Measurements from ENCODE around the gene GNL3. TPM values are rescaled to one million over a fixed set of nuclear protein-coding genes. Genes with fewer than 3 reads are reported as not detected.

Gene GNL3
- total and polyA plus RNA-seq, 4 donors = 63.7 to 75.6 (median 69.8) TPM

DNA sequence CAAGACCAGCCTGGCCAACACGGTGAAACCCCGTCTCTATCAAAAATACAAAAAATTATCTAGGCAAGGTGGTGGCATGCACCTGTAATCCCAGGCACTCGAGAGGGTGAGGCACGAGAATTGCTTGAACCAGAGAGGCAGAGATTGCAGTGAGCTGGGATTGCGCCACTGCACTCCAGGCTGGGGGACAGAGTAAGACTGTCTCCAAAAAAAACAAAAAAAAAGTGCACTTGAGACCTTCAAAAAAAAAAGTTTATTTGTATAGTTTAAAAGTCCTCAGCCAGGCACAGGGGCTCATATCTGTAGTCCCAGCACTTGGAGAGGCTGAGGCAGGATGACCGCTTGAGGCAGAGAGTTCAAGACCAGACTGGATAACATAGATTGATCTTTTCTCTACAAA lies 2.2 kb upstream of the GNL3 start:
- no peak overlapping the region for H3K4me3 ChIP-seq (ENCODE audit: low read depth, low read length)
- H3K4me1 ChIP-seq (ENCODE audit: control insufficient read depth, insufficient read depth, low read length) = peaks cover 9% of the 10 kb centered on the region
- WGBS (ENCODE audit: insufficient coverage) = 90% methylated on average over 2 of the region's 6 CpGs

DNA sequence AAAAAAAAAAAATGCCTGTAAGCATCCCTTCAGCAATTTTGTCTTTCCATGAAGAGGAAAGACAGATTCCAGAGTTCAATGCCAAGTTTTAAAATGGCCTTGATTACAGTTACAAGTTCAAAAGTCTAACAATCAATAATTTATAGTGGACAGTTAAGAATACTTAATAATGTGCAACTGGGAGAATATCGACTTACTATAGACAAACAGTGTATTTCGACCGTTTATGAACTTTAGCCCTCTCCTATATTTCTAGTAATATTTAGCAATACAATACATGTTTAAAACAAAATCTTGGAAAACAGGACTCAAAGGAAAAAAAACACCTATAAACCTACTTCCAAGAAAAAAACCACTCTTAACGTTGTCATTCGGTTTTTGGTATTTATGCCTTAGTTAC lies 1.6 kb upstream of the GNL3 start:
- Histone ChIP-seq H3K36me3 (ENCODE audit: control insufficient read depth, insufficient read depth, low read length) (peaks cover 16% of the 10 kb centered on the region), H3K4me1 (ENCODE audit: control insufficient read depth, insufficient read depth, low read length) (peaks cover 9% of the 10 kb centered on the region), H3K27ac (ENCODE audit: low read depth, low read length) (no peak overlapping the region), H3K27me3 (ENCODE audit: control insufficient read depth, insufficient read depth, low read length) (no peaks in the 10 kb centered on the region), H3K4me3 (ENCODE audit: low read depth, low read length) (no peak overlapping the region), H3K9me3 (ENCODE audit: control insufficient read depth, insufficient read depth, low read length) (no peaks in the 10 kb centered on the region)
- no CpG with 5 or more reads among the region's 5 CpGs for WGBS (ENCODE audit: insufficient coverage)
- DNase-seq (ENCODE audit: low read depth in 4 of 6, low spot score in 6 of 6) = no peak

More for the DNA sequence above, 2.2 kb upstream of the GNL3 start:
- Histone ChIP-seq H3K9me3 (ENCODE audit: control insufficient read depth, insufficient read depth, low read length) (no peaks in the 10 kb centered on the region), H3K27me3 (ENCODE audit: control insufficient read depth, insufficient read depth, low read length) (no peaks in the 10 kb centered on the region), H3K27ac (ENCODE audit: low read depth, low read length) (no peak overlapping the region), H3K36me3 (ENCODE audit: control insufficient read depth, insufficient read depth, low read length) (peaks cover 21% of the 10 kb centered on the region)
- no peak for DNase-seq (ENCODE audit: low read depth in 4 of 6, low spot score in 6 of 6)

- Histone ChIP-seq H3K9me3 (ENCODE audit: control insufficient read depth, insufficient read depth, low read length) (no peaks in the 10 kb centered on the region), H3K27me3 (ENCODE audit: control insufficient read depth, insufficient read depth, low read length) (no peaks in the 10 kb centered on the region), H3K4me3 (ENCODE audit: low read depth, low read length) (peak overlapping the region; percentile 63), H3K4me1 (ENCODE audit: control insufficient read depth, insufficient read depth, low read length) (peaks cover 9% of the 10 kb centered on the region), H3K27ac (ENCODE audit: low read depth, low read length) (peak overlapping the region; percentile 67), H3K36me3 (ENCODE audit: control insufficient read depth, insufficient read depth, low read length) (peaks cover 17% of the 10 kb centered on the region)
- peak in 5 of 6 donors; percentile 40 to 86 (median 52) for DNase-seq (ENCODE audit: low read depth in 4 of 6, low spot score in 6 of 6)
- WGBS (ENCODE audit: insufficient coverage) = 0% methylated on average over 37 of the region's 41 CpGs
Observed at GRCh38 chr3:52685285-52685708, 535 bp upstream of the GNL3 start.

DNA sequence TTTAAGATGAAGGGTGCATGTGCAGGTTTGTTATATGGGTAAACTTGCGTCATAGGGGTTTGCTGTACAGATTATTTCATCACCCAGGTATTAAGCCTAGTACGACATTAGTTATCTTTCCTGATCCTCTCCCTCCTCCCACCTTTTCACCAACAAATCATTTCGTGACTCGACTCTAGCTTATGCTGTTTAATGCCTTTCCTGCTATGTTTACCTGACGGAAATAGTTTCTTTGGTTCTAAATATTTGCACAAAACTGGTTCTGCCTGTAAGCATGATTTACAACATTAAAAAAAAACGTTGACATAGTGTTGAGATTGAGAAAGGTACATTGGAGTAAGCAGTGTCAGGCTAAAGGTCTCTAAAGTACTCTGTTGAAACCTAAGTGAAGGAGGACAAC lies 2.4 kb downstream of the GNL3 start:
- peaks cover 31% of the 10 kb centered on the region for H3K36me3 ChIP-seq (ENCODE audit: control insufficient read depth, insufficient read depth, low read length)
- no peak for DNase-seq (ENCODE audit: low read depth in 4 of 6, low spot score in 6 of 6)
- H3K4me3 ChIP-seq (ENCODE audit: low read depth, low read length) = no peak overlapping the region
- no peak overlapping the region for H3K27ac ChIP-seq (ENCODE audit: low read depth, low read length)
- H3K27me3 ChIP-seq (ENCODE audit: control insufficient read depth, insufficient read depth, low read length) = no peaks in the 10 kb centered on the region
- peaks cover 4% of the 10 kb centered on the region for H3K4me1 ChIP-seq (ENCODE audit: control insufficient read depth, insufficient read depth, low read length)
- H3K9me3 ChIP-seq (ENCODE audit: control insufficient read depth, insufficient read depth, low read length) = no peaks in the 10 kb centered on the region
- WGBS (ENCODE audit: insufficient coverage) = 96% methylated on average over 4 of the region's 6 CpGs

DNA sequence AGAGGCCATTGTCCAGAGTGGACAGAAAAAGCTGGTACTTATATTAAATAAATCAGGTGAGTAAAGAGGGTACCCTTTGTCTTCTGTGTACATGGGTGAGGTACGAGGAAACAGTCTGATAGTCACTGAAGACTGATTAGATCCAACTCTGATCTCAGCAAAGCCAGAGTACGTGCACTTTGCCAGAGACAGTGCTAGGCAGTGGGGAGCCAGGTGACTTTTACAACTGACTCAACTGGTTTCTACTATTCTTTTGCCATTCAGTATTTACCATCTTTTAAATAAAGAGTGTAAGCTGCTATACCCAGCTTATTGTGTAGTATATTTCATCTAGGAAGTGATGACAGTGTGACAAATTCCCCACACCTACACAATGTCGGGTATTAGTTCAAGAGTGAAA lies 3.3 kb downstream of the GNL3 start:
- Histone ChIP-seq H3K4me3 (ENCODE audit: low read depth, low read length) (no peak overlapping the region), H3K36me3 (ENCODE audit: control insufficient read depth, insufficient read depth, low read length) (peaks cover 33% of the 10 kb centered on the region), H3K27me3 (ENCODE audit: control insufficient read depth, insufficient read depth, low read length) (no peaks in the 10 kb centered on the region), H3K27ac (ENCODE audit: low read depth, low read length) (no peak overlapping the region), H3K9me3 (ENCODE audit: control insufficient read depth, insufficient read depth, low read length) (no peaks in the 10 kb centered on the region), H3K4me1 (ENCODE audit: control insufficient read depth, insufficient read depth, low read length) (no peaks in the 10 kb centered on the region)
- no peak for DNase-seq (ENCODE audit: low read depth in 4 of 6, low spot score in 6 of 6)
- WGBS (ENCODE audit: insufficient coverage) = 88% methylated on average over 2 of the region's 3 CpGs

DNA sequence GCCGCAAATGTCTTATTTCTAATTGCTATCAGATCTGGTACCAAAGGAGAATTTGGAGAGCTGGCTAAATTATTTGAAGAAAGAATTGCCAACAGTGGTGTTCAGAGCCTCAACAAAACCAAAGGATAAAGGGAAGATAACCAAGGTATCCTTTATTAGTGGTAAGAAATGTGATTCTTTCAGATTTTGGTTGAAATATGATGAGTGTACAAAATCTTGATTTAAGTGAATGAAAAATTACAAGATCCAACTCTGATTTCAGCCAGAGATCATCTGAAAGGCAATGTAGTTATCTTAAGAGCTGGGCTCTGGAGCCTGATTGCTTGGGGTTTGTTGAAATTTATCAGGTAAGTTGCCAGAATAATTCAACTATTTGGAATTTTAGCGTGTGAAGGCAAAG lies 4.7 kb downstream of the GNL3 start:
- Histone ChIP-seq H3K36me3 (ENCODE audit: control insufficient read depth, insufficient read depth, low read length) (peaks cover 34% of the 10 kb centered on the region), H3K9me3 (ENCODE audit: control insufficient read depth, insufficient read depth, low read length) (no peaks in the 10 kb centered on the region), H3K4me1 (ENCODE audit: control insufficient read depth, insufficient read depth, low read length) (no peaks in the 10 kb centered on the region), H3K27me3 (ENCODE audit: control insufficient read depth, insufficient read depth, low read length) (no peaks in the 10 kb centered on the region), H3K4me3 (ENCODE audit: low read depth, low read length) (no peak overlapping the region), H3K27ac (ENCODE audit: low read depth, low read length) (no peak overlapping the region)
- 100% methylated on average over 1 of the region's 2 CpGs for WGBS (ENCODE audit: insufficient coverage)
- DNase-seq (ENCODE audit: low read depth in 4 of 6, low spot score in 6 of 6) = no peak

GRCh38 chr3:52693071-52693470 lies 7.2 kb downstream of the GNL3 start:
- DNase-seq (ENCODE audit: low read depth in 4 of 6, low spot score in 6 of 6) = no peak
- Histone ChIP-seq H3K4me3 (ENCODE audit: low read depth, low read length) (no peak overlapping the region), H3K4me1 (ENCODE audit: control insufficient read depth, insufficient read depth, low read length) (no peaks in the 10 kb centered on the region), H3K27ac (ENCODE audit: low read depth, low read length) (no peak overlapping the region), H3K27me3 (ENCODE audit: control insufficient read depth, insufficient read depth, low read length) (no peaks in the 10 kb centered on the region), H3K9me3 (ENCODE audit: control insufficient read depth, insufficient read depth, low read length) (no peaks in the 10 kb centered on the region), H3K36me3 (ENCODE audit: control insufficient read depth, insufficient read depth, low read length) (peaks cover 33% of the 10 kb centered on the region)

DNA sequence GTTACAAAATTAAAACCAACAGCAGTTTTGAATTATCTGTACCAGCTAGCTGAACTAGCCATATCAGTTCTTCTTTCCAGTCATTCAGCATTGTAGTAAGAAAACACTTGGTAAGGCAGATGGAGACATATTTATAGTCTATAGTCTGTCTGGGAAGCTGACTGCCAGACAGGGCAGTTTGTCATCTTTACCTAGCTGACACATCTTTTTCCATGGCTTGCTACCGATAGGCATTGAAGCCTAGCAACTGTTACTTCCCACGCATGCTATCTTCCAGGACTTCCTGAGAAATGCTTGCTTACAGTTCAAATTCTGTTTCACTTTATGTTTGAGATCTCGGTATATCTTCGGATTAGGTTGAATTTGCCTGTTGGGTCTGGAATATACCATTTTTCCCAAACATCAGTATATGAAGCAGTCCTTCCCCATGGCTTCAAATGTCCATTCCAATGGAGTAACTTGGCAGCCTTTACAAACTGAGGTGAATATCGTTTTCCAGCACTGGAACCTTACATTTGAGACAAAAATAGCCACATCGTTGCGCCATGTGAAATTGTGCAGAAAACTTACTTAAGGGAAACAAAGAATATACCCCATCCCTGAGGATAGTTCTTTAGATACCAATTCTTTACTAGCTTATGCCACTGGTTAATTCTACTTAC lies 8.8 kb downstream of the GNL3 start:
- Histone ChIP-seq H3K36me3 (ENCODE audit: control insufficient read depth, insufficient read depth, low read length) (peaks cover 36% of the 10 kb centered on the region), H3K9me3 (ENCODE audit: control insufficient read depth, insufficient read depth, low read length) (no peaks in the 10 kb centered on the region), H3K4me1 (ENCODE audit: control insufficient read depth, insufficient read depth, low read length) (no peaks in the 10 kb centered on the region), H3K27ac (ENCODE audit: low read depth, low read length) (no peak overlapping the region), H3K4me3 (ENCODE audit: low read depth, low read length) (no peak overlapping the region), H3K27me3 (ENCODE audit: control insufficient read depth, insufficient read depth, low read length) (no peaks in the 10 kb centered on the region)
- DNase-seq (ENCODE audit: low read depth in 4 of 6, low spot score in 6 of 6) = no peak
- 100% methylated on average over 2 of the region's 7 CpGs for WGBS (ENCODE audit: insufficient coverage)

- H3K27me3 ChIP-seq (ENCODE audit: control insufficient read depth, insufficient read depth, low read length) = no peaks in the 10 kb centered on the region
- 100% methylated on average over 1 of the region's 4 CpGs for WGBS (ENCODE audit: insufficient coverage)
- no peaks in the 10 kb centered on the region for H3K9me3 ChIP-seq (ENCODE audit: control insufficient read depth, insufficient read depth, low read length)
- no peak overlapping the region for H3K27ac ChIP-seq (ENCODE audit: low read depth, low read length)
- no peak for DNase-seq (ENCODE audit: low read depth in 4 of 6, low spot score in 6 of 6)
- no peaks in the 10 kb centered on the region for H3K4me1 ChIP-seq (ENCODE audit: control insufficient read depth, insufficient read depth, low read length)
- H3K36me3 ChIP-seq (ENCODE audit: control insufficient read depth, insufficient read depth, low read length) = peaks cover 30% of the 10 kb centered on the region
- no peak overlapping the region for H3K4me3 ChIP-seq (ENCODE audit: low read depth, low read length)
Observed at GRCh38 chr3:52695798-52696671, 10.2 kb downstream of the GNL3 start.

Measured in spinal cord (tissue), 10 donors.